Adipose tissue (tissue), 3 donors: ENCODE results near the gene ANO10. TPM values are rescaled to one million over a fixed set of nuclear protein-coding genes. Genes with fewer than 3 reads are reported as not detected.
"Not testable (repeated sequence)": the region's sequence is repeated elsewhere in the genome, so short reads cannot be mapped to it uniquely, and the experiment has no call there.

Experiments
- H3K27ac ChIP-seq: one replicate; pipeline ENCODE4 v1.5.1; 2013; ENCODE audit warnings: low read depth, low read length
- WGBS, 3 donors: extraction: QIAGEN DNeasy Blood & Tissue Kit; methylation state at CpG; one replicate each; pipeline ENCODE4 v1.1.7; 2013; 5-methylcytosine and 5-hydroxymethylcytosine counted together
- polyA plus RNA-seq, 3 donors: library from polyadenylated mRNA; stranded (reverse); fragments of 200-250 nt; gene quantifications; one replicate each; pipeline ENCODE4 v1.2.3, GENCODE V29; 2013
- donor health status: healthy with polysubstance abuse.
- donor health status: Bipolar disorder and iron deficiency.
- donor health status: healthy.

The ANO10 gene
- polyA plus RNA-seq, 3 donors: 10.3 to 24.2 (median 12.1) TPM

DNA sequence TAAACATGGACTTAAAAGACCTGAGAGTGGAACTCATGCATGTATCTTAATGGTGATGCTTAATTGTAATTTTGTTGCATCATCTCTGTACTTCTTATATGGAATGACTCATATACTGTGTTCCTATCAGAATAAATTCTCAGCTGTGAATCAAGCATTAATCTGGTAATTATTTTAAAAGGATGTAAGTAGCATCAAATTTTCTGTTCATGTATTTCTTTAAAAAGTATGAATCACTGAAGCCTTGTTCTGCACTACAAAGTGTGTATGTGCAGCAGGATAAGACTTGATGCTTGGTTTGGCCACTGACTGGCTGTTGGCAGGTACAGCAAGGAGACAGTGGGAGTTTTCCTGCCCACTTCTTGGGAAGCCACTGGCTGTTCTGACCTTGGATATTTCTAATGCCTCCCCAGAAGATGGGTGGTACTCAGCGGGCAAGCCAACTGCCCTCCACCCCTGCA lies 123.9 kb downstream of the ANO10 start:
- H3K27ac ChIP-seq: no peak overlapping the region
- WGBS, 3 donors: 88 to 95% (median 91%) methylated on average over 1 of the region's 1 CpG

DNA sequence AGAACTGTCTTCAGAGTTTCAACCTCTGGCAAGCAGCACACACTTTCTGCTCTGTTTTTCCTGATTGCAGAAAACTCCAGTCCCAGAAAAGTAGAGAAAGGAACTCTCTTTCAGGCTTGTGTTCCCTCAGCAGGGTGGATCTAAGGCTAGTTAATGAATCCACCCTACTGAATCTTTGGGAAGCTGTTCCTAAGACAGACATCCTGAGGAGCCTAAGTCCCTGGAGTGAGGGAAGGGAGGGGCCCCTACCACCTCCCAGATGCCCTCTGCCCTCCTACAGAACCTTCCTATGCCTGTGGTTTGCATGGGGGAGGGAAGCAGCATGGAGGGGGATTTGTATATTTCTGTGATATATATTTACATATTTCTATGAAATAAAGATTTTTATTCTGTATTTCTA lies 124.4 kb downstream of the ANO10 start:
- H3K27ac ChIP-seq: no peak overlapping the region

DNA sequence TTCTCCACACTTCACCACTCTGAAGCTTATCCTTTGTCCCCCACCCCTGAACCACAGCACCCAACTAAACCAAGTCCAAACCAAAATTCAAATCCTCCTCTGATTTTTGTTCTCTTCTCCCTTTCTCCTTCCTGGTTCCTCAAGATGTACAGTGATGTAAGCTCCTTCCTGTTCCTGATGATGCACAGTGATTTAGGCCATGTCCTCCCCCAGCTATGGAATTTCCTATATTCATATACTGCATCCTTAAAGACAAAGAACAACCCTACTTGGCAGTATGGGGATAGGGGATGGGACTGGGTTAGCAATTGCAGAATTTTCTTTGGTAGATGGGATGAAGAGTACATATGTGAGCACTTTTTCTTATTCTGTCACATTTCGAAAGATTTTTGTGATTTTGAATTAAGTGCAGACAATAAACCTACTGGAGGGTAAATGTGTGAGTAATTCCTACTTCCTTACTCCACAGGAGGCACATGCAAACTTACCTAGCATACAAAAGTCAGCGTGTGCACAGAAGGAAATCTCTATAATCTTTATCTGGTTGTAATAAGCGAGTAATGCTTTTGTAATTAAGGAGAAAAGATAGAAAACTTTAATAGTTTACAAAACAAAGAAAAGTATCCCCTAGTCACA lies 125.0 kb downstream of the ANO10 start:
- 84 to 85% (median 84%) methylated on average over 3 of the region's 3 CpGs for WGBS, 3 donors
- H3K27ac ChIP-seq: no peak overlapping the region

DNA sequence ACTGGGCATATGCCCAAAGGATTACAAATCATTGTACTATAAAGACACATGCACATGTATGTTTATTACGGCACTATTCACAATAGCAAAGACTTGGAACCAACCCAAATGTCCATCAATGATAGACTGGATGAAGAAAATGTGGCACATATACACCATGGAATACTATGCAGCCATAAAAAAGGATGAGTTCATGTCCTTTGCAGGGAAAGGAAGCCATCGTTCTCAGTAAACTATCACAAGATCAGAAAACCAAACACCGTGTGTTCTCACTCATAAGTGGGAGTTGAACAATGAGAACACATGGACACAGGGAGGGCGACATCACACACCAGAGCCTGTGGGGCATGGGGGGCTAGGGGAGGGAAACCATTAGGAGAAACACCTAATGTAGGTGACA lies 128.9 kb downstream of the ANO10 start:
- not testable (repeated sequence) for H3K27ac ChIP-seq
- WGBS, 3 donors: 94 to 98% (median 96%) methylated on average over 4 of the region's 4 CpGs

DNA sequence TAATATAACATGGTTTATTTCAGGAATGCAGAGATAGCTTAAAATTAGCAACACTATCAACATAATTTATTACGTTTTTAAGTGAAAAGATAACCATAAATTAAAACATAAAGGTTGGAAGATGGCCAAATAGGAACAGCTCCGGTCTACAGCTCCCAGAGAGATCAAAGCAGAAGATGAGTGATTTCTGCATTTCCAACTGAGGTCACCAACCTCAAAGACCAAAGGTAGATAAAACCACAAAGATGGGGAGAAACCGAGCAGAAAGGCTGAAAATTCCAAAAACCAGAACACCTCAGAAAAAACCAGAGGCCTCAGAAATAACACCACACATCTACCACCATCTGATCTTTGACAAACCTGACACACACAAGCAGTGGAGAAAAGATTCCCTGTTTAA lies 130.0 kb downstream of the ANO10 start:
- H3K27ac ChIP-seq: not testable (repeated sequence)
- WGBS, 3 donors: 53 to 71% (median 65%) methylated on average over 3 of the region's 3 CpGs

DNA sequence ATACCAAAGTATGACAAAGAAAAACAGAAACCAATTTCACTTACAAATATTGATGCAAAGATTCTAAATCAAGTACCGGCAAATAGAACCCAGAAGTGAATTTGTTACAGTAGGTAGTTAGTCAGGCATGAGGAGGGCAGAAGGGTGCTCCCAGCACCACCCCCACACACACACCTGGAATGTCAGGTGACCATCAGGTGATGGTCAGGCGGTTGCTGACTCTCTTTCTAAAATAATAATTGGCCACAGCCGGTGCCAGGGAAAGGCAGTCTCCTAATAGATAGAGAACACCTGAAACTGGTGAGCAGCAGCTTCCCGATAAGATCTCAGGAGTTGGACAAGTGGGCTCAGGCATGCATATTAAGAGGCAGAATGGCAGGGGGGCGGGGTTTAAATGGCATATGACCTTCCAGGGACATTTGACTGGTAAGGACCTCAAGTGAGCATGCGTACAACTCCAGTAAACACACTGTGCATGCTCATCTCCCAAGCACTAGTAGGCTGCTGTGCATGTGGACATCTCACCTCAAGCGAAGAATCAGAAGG lies 131.1 kb downstream of the ANO10 start:
- no peak overlapping the region for H3K27ac ChIP-seq
- 87 to 95% (median 91%) methylated on average over 7 of the region's 7 CpGs for WGBS, 3 donors

DNA sequence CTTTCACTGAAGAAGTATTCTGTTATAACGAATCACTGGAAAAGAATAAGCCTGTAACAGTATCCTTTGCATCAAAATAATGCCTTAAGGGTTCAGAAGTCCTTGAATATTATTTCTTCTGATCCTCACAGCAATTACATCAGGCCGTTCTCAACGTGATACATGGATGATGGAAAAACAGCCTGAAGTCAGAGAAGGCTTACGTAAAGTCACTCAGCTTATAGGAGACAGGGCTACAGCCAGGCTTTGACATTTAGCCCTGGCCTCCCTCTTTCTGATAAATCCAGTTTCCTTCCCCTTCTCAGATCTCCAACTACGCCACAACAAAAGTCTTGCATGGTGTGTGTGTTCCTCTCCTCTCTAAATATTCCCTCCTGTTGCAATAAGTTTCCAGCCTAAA lies 131.9 kb downstream of the ANO10 start:
- WGBS, 3 donors: 65 to 81% (median 65%) methylated on average over 5 of the region's 5 CpGs
- no peak overlapping the region for H3K27ac ChIP-seq

DNA sequence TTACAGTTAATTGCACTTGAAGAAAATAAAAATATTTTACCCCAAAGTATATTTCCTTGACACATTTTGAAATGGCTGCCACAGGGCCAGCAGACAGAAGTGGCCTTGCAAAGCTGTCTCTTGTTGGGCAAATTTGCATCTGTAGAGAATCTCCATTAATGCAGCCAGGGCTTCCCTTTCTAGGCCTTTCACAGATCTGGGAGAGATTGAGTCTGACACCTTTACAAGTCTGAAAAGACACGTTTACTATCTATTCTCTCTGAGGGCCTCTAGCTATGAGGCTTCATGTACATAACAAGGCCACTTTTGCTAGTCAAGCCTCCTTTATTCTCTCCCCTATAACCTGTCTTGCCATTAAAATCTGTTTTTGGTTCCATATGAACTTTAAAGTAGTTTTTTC lies 135.9 kb downstream of the ANO10 start:
- H3K27ac ChIP-seq: no peak overlapping the region
- 88 to 98% (median 96%) methylated on average over 1 of the region's 1 CpG for WGBS, 3 donors

DNA sequence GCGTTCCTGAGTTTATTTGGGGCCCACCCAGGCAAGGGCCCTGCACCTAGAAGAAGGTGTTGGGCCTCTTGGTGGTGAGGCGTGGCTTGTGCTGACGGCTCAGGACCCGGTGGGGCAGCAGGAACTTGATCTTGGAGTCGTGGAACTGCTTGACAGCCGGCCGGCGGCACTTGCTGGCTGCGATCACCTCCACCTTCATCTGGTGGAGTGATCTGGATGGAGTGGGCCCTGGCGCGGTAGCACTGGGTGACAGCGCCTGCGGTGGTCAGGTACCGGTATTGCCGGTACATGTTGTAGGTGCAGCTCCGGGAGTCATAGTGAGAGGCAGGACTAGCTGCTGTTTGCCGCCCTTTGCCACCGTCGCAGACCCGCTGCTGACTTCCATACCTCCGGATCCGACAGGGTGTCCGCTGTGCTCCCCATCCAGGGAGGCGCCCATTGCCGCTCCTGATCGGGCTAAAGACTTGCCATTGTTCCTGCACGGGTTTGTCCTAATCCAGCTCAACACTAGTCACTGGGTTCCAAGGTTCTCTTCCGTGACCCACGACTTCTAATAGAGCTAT lies 136.8 kb downstream of the ANO10 start:
- 96 to 98% (median 97%) methylated on average over 29 of the region's 29 CpGs for WGBS, 3 donors
- no peak overlapping the region for H3K27ac ChIP-seq

DNA sequence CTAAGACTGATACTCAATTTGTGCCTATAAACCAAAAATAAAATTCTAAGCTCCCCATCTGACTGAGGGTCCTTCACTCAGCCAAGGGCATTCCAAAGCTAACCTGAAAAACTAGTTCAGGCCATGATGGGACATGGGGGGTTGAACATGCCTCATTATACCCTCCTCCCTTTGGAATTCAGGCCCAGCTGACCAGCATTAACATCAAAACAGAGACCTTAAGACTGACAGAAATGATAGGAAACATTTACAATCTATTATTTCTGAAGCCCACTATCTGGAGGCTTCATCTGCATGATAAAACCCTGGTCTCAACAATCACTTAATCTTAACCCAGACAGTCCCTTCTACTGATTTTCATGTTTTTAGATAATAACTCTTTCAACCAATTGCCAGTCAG lies 140.4 kb downstream of the ANO10 start:
- no peak overlapping the region for H3K27ac ChIP-seq

DNA sequence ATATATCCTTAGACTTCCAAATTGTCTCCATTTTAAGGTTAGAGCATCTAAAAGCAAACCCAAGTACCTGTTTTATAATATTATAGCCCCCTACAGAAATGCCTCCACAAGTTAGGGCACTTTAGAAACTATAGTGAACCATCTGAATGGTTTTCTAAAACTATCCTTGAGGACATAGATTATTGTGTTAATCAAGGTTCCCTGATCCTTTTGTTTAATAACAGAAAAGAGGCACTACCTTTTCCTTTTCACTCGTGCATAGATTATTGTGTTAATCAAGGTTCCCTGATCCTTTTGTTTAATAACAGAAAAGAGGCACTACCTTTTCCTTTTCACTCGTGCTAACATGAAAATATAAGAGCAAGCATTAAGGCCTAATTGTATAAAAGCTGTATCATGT lies 143.0 kb downstream of the ANO10 start:
- H3K27ac ChIP-seq: not testable (repeated sequence)
- 53 to 67% (median 55%) methylated on average over 2 of the region's 2 CpGs for WGBS, 3 donors

DNA sequence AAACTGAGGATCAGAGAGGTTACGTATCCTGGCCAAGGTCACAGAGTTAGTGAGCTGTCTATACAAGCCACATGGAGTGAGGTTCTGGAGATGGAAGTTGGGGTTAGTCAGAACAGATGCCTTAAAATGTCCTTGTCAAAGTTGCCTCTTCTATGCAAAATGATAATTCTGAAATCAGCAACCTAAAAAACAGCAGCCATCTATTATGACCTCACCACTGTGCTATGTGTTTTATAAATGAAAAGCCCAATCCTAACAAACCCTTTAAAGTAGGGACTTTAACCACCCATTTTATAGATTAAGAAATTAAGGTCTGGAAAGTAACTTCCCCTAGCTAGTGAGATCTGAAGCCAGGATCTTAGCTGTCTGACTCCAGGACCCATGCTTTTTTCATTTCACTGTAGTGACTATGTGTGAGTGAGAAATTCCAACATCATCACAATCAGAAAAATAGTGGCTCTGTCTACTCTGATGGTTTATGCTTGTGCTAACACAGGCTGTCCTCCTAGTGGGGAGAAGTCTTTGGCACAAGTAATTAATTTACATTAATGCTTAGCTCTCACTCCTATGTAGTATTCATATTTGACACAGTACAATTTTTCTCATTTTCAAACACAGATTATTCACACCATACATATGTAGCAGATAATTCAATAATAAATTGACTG lies 143.6 kb downstream of the ANO10 start:
- 84 to 94% (median 91%) methylated on average over 1 of the region's 1 CpG for WGBS, 3 donors
- H3K27ac ChIP-seq: no peak overlapping the region

DNA sequence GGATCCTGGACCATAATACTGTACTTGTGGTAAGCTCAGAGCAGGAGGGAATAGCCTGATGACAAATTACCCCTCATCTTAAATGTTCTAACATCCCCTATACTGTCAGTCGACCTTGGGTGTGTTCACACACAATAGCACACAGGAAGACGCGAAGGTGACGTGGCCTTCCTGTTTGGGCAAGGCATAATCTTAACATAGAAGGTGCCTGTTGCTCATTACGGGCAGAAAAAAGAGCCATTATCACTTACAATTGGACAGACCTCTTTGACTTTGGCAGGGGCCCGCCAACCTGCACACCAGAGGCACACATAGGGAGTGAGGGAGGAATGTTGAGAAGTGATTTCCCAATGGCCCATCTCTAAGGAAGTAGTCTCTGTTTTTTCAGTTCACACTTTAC lies 144.2 kb downstream of the ANO10 start:
- WGBS, 3 donors: 62 to 79% (median 76%) methylated on average over 6 of the region's 6 CpGs

DNA sequence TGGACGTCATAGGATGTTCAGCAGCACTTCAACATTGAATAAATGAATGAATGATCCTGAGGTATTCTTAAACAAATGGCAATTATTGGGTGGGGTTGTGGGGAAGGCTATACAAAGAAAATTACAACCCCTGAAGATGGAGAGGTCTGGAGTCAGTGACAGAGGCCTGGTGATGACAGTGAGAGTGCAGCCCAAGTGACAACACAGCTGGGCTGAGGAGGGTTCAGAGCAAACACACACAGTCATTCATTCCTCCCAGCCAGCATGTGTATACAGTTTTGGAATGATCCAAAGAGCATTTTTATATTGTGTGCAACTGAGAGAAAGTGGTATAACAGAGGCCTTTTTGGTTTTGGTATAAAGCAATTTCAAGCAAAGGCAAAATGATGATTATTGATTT lies 148.1 kb downstream of the ANO10 start:
- no peak overlapping the region for H3K27ac ChIP-seq
- 53 to 100% (median 73%) methylated on average over 1 of the region's 1 CpG for WGBS, 3 donors

More for the DNA sequence above, 144.2 kb downstream of the ANO10 start:
- no peak overlapping the region for H3K27ac ChIP-seq

DNA sequence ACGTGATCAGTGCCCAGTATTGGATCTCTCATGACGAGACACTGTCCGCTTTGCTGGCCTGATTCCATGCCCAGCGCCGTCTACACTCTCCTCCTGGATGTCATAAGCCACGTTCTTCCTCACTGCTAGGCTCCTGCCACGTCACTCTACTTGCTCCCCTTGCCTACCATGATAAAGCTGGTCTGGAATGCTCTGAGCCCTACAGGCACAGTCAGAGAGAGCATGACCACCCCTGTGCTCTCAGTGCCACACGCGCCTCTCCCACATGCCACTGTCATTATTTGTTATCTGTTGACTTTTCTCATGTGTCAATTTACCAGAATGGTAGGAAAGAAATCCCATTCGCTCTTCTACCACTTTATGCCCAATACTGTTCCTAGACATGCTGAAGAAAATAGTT lies 148.6 kb downstream of the ANO10 start:
- no peak overlapping the region for H3K27ac ChIP-seq
- WGBS, 3 donors: 91 to 93% (median 92%) methylated on average over 10 of the region's 10 CpGs

DNA sequence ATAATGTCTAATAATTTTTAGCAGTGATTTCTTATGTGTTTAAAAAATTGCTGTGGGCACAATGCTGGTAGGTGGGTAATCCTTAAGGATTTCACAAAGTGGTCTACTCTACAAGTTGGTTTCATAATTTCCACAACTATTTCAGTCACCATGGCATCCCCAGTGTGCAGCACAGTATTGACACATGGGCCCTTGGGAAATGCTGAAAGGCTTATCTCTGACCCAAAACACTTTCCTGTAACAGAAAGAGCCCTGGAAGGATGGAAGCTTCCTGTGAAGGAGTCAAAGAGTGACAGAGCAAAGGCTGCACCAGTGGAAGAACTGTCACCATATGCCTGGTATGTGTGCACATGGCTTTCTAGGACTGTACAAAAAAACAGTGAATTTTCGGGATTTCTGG lies 153.7 kb downstream of the ANO10 start:
- no peak overlapping the region for H3K27ac ChIP-seq
- WGBS, 3 donors: 69 to 88% (median 85%) methylated on average over 1 of the region's 1 CpG

DNA sequence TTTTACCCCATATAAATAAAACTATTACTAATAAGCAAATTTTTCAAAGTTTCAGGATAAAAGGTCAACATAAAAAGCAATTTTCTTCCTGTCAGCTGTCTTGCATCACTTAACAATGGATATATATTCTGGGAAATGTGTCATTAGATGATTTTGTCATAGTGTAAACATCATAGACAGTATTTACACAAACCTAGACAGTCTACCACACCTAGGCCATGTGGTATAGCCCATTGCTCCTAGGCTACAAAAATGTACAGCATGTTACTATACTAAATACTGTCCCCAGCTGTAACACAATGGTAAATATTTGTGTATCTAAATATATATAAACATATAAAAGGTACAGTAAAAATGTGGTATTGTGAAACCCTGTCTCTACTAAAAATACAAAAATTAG lies 156.7 kb downstream of the ANO10 start:
- no peak overlapping the region for H3K27ac ChIP-seq

DNA sequence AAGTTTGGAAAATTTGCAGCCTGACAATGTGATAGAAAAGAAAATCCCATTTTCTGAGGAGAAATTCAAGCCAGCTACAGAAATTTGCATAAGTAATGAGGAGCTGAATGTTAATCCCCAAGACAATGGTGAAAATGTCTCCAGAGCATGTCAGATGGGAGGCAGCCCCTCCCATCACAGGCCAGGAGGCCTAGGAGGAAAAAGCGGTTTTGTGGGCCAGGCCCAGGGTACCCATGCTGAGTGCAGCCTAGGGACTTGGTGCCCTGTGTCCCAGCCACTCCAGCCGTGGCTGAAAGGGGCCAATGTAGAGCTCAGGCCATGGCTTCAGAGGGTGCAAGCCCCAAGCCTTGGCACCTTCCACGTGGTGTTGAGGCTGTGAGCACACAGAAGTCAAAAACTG lies 159.2 kb downstream of the ANO10 start:
- not testable (repeated sequence) for H3K27ac ChIP-seq
- 94 to 100% (median 97%) methylated on average over 3 of the region's 3 CpGs for WGBS, 3 donors

DNA sequence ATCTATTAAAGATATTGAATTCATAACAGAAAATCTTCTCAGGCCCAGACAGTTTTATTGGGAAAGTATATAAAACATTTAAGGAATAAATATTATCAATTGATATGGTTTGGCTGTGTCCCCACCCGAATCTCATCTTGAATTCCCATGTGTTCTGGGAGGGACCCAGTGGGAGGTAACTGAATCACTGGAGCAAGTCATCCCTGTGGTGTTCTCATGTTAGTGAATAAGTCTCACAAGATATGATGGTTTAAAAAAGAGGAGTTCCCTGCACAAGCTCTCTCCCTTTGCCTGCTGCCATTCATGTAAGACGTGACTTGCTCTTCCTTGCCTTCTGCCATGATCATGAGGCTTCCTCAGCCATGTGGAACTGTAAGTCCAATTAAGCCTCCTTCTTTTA lies 160.5 kb downstream of the ANO10 start:
- no peak overlapping the region for H3K27ac ChIP-seq
- WGBS, 3 donors: 90 to 95% (median 92%) methylated on average over 2 of the region's 2 CpGs

DNA sequence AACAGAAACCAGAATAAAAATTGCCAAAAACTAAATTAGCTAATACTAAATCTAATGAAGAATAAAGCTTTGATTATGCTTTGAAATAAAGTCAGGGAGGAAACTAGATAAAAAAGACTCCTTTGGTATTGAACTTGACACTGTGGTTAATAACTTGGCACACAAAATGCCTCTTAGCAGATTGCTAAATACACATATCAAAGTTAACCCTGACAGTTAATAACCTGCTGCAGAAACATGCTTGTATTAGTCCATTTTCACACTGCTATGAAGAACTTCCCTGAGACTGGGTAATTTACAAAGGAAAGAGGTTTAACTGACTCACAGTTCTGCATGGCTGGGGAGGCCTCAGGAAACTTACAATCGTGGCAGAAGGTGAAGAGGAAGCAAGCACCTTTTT lies 164.8 kb downstream of the ANO10 start:
- 9 to 26% (median 20%) methylated on average over 1 of the region's 1 CpG for WGBS, 3 donors
- not testable (repeated sequence) for H3K27ac ChIP-seq
